ENCODE data around the gene AGA.

The AGA gene

GRCh38 chr4:177446586-177446985, 4.3 kb upstream of the AGA start:
- no peak for DNase-seq (ENCODE audit: low spot score)

DNA sequence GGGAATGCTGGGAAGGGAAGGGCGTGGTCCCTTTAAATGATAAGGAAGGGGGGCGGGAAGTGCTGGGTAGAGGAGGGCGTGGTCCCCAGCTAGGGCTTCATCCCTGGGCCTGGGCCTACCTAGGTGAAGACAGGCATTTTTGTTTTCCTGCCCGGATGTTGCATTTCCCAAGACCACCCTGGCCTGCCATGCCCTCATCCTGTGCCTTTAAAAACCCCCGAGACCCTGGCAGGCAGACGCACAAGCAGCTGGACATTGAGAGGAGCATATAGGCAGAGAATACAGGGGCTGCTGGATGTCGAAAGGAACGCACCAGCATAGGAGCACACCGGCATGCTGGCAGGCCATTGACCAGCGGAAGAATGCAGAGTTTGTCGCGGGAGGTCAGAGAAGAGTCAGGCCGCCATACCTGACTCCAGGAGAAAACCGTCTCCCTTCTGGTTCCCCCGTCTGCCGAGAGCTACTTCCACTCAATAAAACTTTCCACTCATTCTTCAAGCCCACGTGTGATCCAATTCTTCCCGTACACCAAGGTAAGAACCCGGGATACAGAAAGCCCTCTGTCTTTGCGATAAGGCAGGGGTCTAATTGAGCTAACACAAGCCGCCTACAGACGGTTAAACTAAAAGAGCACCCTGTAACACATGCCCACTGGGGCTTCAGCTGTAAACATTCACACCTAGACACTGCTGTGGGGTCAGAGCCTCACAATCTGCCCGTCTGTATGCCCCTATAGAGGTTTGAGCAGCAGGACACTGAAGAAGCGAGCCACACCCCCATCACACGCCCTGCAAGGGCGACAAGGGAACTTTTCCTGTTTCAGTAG, 2.9 kb upstream of the AGA start:
- DNase-seq (ENCODE audit: low spot score): peak; percentile 21

GRCh38 chr4:177441061-177441802, 1.0 kb downstream of the AGA start:
- DNase-seq (ENCODE audit: low spot score): peak; percentile 28

DNA sequence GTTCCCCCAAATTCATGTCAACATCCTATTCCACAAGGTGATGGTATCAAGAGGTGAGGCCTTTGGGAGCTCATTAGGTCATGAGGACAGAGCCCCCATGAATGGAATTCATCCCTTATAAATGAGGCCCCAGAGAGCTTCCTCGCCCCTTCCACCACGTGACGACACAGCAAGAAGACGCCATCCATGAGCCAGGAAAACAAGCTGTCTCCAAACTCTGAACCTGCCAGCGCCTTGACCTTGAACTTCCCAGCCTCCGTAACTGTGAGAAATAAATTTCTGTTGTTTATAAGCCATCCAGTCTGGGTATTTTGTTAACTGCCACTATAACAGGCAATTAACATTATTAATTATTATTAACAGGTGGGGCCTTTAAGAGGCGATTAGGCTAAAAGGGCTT, 5.8 kb downstream of the AGA start:
- DNase-seq (ENCODE audit: low spot score): no peak

GRCh38 chr4:177434667-177435066, 7.6 kb downstream of the AGA start:
- DNase-seq (ENCODE audit: low spot score): no peak

GRCh38 chr4:177427192-177427591, 15.0 kb downstream of the AGA start:
- DNase-seq (ENCODE audit: low spot score): no peak

- DNase-seq (ENCODE audit: low spot score): no peak
Measured at GRCh38 chr4:177419434-177419833, 22.8 kb downstream of the AGA start.

GRCh38 chr4:177413656-177414055, 28.6 kb downstream of the AGA start:
- DNase-seq (ENCODE audit: low spot score): no peak

DNA sequence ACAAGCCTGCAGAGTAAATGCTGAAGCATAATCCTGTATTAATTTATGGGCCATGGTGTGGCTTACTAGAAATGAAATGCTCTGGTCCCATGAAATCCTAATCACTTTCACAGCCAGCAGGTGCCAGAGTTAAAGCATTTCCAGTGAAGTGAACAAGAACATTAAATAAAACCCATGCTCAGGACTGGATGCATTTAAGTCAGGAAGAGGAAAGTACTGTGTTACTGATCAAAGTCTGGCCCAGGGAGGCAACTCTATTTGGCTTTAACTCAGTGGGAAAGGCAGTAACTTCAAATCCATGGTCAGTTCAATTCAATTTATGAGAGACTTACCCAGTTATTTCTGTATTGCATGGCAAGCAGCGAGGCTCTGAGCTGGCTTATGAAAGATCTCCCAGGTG, 29.2 kb downstream of the AGA start:
- no peak for DNase-seq (ENCODE audit: low spot score)

- DNase-seq (ENCODE audit: low spot score): no peak
Measured at GRCh38 chr4:177411996-177412395, 30.2 kb downstream of the AGA start.

DNA sequence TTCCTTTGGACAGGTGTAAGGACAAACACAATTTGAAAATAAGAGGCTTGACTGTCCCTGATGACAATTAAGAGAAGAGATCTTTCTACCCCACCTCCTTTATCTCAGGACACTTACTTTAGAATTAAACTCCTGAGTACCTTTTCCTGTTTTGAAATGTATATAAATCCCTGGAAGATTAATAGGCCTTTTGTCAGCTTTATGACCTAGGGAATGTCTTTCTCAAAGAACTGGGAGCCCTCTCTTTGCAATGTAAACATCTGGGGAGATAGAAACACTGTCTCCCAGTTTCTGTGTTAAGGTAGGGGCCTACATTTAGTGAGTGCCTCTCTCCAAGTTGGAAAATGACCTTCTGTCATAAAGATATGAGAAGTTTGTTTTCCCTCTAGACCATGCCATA, 31.7 kb downstream of the AGA start:
- DNase-seq (ENCODE audit: low spot score): no peak

DNA sequence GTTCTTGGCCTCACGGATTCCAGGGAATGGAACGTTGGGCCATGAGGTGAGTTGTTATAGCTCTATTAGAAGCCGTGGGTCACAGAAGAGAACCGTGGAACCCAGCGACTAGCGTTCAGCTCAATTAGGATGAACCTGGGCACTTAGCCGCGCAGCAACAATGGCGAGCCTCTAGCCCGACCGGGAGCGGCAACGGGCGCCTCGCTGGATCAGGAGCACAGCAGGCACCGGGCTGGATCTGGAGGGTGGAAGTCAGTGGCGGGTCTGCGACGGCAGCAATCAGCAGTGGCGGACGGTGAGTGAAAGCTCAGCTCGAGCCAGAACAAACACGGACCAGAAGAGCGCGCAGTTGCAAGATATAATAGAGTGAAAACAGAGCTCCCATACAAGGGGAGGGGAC, 34.2 kb downstream of the AGA start:
- no peak for DNase-seq (ENCODE audit: low spot score)

- no peak for DNase-seq (ENCODE audit: low spot score)
Measured at GRCh38 chr4:177405508-177405907, 36.7 kb downstream of the AGA start.

DNA sequence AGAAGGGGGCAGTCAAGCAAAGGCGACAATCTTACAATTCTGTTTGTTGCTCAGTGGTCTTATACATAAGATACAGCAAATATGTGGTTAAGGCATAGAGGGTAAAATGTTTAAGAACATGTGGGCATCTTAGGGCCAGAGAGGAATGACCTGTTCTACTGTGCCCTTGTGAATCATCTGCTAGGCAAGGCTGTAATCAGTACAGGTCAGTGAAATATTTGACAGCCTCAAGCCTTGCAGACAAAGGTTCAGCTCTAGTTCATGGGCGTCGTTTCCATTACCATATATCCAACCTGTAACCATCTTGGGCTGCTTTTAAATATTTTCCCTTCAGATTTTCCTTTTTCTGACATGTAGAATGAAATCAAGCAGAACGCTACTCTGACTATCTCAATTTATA, 37.3 kb downstream of the AGA start:
- no peak for DNase-seq (ENCODE audit: low spot score)

DNA sequence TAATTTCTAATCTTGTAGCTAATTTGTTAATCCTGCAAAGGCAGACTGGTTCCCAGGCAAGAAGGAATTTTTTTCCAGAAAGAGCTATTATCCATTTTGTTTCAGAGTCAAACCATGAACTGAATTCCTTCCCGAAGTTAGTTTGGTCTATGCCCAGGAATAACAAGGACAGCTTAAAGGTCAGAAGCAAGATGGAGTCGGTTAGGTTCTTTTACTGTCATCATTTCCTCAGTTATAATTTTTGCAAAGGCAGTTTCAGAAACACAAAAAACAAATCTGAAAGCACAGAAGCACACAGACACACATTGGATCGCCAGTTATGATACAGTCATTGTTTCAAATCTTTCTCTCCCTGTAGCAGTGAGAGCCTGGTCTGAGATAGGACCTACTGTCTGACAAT, 37.9 kb downstream of the AGA start:
- no peak for DNase-seq (ENCODE audit: low spot score)

- DNase-seq (ENCODE audit: low spot score): no peak
Measured at GRCh38 chr4:177403746-177404145, 38.5 kb downstream of the AGA start.

- no peak for DNase-seq (ENCODE audit: low spot score)
Measured at GRCh38 chr4:177401658-177402273, 40.5 kb downstream of the AGA start.

GRCh38 chr4:177400030-177400429, 42.2 kb downstream of the AGA start:
- no peak for DNase-seq (ENCODE audit: low spot score)

DNA sequence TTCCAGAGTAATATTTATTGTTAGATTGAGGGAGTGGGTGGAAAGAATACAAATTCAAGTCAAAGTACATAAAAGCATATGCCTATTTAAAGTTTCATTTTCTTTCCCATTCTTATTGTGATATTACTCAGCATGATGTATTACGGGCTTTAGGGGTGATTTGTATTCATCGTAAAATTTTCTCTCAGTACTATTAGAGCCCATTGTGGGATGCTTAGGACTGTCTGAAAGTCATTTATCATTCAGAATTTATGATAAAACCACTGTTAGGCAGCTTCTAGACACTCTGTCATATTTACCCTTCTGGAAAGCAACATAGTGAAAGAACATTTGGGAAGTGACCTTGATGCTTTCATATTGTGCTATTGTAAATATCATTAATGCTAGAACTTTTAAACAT, 45.9 kb downstream of the AGA start:
- DNase-seq (ENCODE audit: low spot score): no peak

DNA sequence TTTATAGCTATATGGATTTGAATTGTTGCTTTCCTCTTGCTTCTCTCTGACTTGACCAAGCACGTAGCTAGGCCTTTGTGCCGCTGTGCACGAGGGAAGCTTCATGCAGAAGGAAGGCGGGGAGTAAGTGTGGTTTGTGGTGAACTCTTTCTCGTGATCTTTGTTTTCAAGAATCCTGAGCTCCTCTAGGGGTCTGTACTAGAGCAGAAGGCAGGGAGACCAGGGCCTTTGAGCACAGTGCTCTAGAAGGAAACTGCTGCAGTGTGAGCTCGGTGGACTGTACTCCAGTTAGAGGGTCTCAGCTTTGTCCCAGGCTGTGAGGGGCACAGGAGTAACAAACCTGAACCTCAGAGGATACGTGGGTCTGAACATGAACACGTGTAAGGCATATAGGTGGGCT, 49.0 kb downstream of the AGA start:
- no peak for DNase-seq (ENCODE audit: low spot score)

DNA sequence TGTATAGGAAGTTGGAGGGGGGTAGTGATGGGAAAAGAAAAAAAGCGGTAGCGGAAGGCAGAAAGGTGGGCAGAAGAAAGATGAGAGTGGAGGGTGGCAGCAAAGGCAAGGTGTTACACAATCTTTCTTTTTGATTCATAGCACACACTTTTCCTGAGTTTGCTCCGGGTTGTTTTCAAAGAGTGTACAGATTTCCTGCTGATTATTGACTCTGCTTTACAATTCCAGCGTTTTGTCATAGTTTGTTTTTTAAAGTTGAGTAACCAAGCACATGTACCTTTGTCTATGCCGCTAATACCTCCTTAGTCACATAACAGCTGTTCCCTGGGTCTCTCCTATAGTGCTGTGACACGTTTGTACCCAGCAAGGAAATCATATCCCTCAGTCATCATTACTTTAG, 50.3 kb downstream of the AGA start:
- peak; percentile 49 for DNase-seq (ENCODE audit: low spot score)

DNA sequence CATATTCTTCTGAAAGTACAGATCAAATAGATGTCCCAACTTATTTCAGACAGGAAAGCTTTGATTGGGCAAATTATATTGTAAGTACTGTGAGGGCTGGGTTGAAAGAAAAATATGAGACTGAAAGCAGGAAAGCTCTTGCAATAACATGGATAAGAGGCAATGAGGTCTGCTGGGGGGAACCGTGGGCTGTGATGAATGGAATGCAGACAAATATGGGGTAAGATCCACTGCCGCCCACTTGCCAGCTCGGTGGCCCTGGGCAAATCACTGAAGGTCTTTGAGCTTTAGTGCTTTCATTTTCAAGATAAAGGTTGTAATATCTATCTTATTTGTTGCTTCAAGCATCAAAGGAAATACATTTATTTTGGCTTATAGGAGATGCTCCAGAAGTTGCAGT, 51.0 kb downstream of the AGA start:
- DNase-seq (ENCODE audit: low spot score): no peak

DNA sequence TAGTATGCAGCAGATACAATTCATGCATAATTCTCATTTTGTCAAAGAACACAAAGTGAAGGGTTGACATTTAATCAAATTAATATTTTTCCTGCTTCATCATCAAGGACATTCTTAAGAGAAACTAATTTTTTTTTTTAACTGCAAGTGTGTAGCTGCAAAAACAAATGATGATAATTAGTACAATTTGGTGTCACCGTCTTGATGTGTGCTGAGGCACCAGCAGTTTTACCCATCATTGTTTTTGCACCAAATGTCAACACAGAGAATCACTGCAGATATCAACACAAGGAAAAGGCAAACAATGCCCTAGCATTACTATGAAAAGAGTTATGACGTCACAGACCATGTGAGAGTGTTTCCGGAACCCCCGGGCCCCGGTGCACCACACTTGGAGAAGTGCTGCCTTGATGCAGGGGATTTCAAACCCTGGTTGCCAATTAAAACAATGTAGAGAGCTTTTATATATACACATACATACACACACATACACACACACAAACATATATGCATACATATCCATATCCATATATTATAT, 55.9 kb downstream of the AGA start:
- no peak for DNase-seq (ENCODE audit: low spot score)
